GM12875 (cell line): ENCODE measurements around the gene BDKRB2.

Source experiments
- H3K4me3 ChIP-seq: one replicate; pipeline ENCODE4 v1.5.1; 2011; ENCODE audit warnings: low read depth, low read length, control low read depth
- CTCF ChIP-seq: IDR thresholded peaks from 2 replicates; pipeline ENCODE4 v1.5.1; 2011; ENCODE audit warnings: low read depth, mild to moderate bottlenecking, control low read depth, inconsistent platforms, low read length, moderate library complexity, borderline replicate concordance; ENCODE audit not compliant: insufficient read depth

The BDKRB2 gene

GRCh38 chr14:96204151-96205058 lies at the start of gene BDKRB2:
Gene BDKRB2, plus strand, starts transcription at chr14:96204839. Its CDS starts 32,269 bp downstream, at chr14:96237108.
- no peak for TF ChIP-seq CTCF
- H3K4me3 ChIP-seq: no peak within 1 kb of the TSS

- TF ChIP-seq CTCF: no peak
- no peak overlapping the region for H3K4me3 ChIP-seq
Measured at GRCh38 chr14:96154900-96155299, 49.7 kb upstream of the BDKRB2 start.

- no peak overlapping the region for H3K4me3 ChIP-seq
- no peak for TF ChIP-seq CTCF
Measured at GRCh38 chr14:96156804-96157760, 47.6 kb upstream of the BDKRB2 start.

GRCh38 chr14:96158735-96159134 lies 45.9 kb upstream of the BDKRB2 start:
- H3K4me3 ChIP-seq: no peak overlapping the region
- no peak for TF ChIP-seq CTCF

- H3K4me3 ChIP-seq: no peak overlapping the region
- TF ChIP-seq CTCF: no peak
Measured at GRCh38 chr14:96160076-96160912, 44.3 kb upstream of the BDKRB2 start.

GRCh38 chr14:96160913-96161310 lies 43.7 kb upstream of the BDKRB2 start:
- no peak overlapping the region for H3K4me3 ChIP-seq
- TF ChIP-seq CTCF: no peak
